Activated CD4-positive, alpha-beta T cell treated with anti-CD3 and anti-CD28 coated beads, Interleukin-2, amount 50 U/mL, for 4 hours (primary cell): ENCODE data around the gene CYTH2.
"Not testable (repeated sequence)": the region's sequence is repeated elsewhere in the genome, so short reads cannot be mapped to it uniquely, and the experiment has no call there.

Experiments used
- DNase-seq, 2 experiments: peaks; one replicate each; pipeline ENCODE4 v3.0.0-alpha.2; 2020

CYTH2 gene

GRCh38 chr19:48478339-48479256, 9.4 kb downstream of the CYTH2 start:
- no peak for DNase-seq

DNA sequence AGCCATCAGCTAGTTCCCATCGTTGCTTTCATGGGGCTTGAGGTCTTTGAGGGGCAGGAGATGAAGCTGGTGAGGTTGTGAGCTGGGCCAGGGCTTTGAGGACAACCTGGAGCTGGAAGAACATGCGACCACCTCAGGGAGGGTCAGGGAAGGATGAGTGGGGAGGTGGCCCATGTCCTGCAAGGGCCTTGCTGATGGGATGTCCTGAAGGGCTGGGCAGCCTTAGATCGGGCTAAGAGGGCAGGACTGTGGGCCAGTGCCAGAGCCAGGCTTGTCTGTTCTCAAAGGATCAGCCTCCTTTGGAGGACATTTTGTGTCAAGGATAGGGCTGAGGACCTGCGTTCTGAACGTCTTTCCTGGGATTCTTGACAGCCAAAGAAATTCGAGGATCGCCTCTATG, 10.5 kb downstream of the CYTH2 start:
- no peak for DNase-seq

GRCh38 chr19:48480183-48480557, 11.0 kb downstream of the CYTH2 start:
- DNase-seq = peak; percentile 29 to 31

GRCh38 chr19:48480558-48481500, 11.7 kb downstream of the CYTH2 start:
- DNase-seq = peak; percentile 34

DNA sequence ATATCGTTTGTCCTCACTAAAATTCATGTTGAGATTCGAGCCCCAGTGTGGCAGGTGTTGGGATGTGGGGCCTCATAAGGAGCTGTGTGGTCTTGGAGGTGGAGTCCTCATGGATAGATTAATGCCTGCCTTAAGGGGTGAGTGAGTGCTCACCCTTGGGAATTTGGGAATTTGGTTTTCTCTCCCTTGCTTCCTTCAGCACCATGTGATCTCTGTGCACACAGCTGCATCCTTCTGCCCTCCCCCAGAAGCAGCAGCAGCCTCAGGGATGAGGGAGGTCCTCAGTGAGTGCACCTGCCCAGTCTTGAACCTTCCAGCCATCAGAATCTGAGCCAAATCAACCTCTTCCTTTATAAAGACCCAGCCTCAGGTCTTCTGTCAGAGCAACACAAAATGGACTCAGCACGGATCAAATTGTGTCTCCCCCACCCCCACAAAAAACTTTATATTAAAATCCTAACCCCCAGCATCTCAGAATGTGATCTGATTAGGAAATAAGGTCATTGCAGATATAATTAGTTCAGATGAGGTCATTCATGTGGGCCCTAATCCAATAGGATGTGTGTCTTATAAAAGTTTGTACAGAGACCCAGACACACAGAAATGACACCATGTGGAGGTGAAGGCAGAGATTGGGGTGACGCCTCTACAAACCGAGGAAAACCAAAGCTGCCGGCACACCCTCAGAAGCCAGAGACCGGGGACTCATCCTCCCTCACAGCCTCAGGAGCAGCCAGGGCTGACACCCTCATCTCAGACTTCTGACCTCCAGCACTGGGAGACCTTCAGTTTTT, 12.9 kb downstream of the CYTH2 start:
- DNase-seq = no peak

GRCh38 chr19:48483301-48483700, 14.1 kb downstream of the CYTH2 start:
- no peak for DNase-seq

- no peak for DNase-seq
Observed at GRCh38 chr19:48484247-48484893, 15.2 kb downstream of the CYTH2 start.

DNA sequence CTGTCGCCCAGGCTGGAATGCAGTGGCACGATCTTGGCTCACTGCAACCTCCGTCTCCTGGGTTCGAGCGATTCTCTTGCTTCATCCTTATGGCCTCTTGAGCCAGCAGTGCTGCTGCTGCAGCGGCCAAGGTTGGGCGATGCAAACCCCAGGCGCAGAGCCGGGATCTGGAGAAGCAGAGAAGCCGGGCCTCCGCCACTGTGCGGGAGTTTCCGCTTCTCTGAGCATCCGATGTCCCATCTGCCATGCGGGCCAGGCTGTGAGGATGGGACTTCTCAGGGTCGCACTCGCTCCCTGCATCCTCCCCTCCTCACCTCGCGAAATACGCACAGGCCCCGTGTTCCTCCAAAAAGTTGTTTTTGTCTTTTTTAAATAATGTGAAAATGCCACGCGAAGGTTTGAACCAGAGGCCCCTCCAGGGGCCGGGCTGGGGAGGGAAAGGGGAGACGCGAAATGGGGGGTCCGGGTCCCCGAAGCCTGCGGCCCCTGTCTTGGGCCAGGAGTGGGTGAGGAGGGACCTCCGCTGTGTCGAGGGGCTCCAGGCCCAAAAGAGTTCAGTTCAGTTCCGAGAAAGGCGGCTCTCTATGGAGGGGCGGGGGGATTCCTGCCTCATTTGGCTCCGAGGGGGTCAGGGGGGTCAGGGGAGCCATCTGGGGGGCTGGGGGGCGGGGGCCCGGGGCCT, 15.9 kb downstream of the CYTH2 start:
- DNase-seq = no peak

GRCh38 chr19:48486706-48487105, 17.5 kb downstream of the CYTH2 start:
- DNase-seq = not testable (repeated sequence)

- DNase-seq = no peak
Observed at GRCh38 chr19:48487544-48487943, 18.4 kb downstream of the CYTH2 start.

- DNase-seq = no peak
Observed at GRCh38 chr19:48487948-48488347, 18.8 kb downstream of the CYTH2 start.

GRCh38 chr19:48488478-48488877, 19.3 kb downstream of the CYTH2 start:
- not testable (repeated sequence) for DNase-seq

DNA sequence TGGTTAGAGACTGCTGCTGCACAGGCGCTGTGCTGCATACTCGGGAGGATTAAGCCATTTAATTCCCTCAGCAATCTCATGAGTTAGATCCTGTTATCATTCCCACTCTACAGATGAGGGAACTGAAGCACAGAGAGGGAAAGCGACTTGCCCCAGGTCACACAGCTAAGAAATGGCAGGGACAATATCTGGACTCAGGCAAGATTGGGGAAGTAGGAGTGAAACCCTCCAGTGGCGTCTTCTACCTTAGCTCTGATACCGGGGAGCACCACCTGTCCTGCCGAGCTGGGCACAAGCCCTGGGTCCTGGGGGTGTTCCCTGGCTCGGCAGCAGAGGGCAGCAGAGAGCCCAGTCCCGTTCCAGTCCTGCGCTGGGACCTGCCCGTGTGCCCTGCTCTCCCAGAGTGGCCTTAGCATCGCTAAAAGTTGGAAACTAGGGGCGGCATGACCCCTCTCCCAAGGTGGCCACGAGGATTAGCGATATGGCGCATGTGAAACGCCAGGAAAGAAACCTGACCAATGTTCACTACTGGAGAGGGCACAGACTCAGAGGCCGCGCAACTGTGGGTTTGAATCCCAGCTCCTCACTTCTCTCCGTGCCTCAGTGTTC, 20.5 kb downstream of the CYTH2 start:
- DNase-seq = peak; percentile 73 to 77

GRCh38 chr19:48490981-48491792, 22.0 kb downstream of the CYTH2 start:
- DNase-seq = peak; percentile 46 to 47

- no peak for DNase-seq
Observed at GRCh38 chr19:48491793-48492123, 22.6 kb downstream of the CYTH2 start.

DNA sequence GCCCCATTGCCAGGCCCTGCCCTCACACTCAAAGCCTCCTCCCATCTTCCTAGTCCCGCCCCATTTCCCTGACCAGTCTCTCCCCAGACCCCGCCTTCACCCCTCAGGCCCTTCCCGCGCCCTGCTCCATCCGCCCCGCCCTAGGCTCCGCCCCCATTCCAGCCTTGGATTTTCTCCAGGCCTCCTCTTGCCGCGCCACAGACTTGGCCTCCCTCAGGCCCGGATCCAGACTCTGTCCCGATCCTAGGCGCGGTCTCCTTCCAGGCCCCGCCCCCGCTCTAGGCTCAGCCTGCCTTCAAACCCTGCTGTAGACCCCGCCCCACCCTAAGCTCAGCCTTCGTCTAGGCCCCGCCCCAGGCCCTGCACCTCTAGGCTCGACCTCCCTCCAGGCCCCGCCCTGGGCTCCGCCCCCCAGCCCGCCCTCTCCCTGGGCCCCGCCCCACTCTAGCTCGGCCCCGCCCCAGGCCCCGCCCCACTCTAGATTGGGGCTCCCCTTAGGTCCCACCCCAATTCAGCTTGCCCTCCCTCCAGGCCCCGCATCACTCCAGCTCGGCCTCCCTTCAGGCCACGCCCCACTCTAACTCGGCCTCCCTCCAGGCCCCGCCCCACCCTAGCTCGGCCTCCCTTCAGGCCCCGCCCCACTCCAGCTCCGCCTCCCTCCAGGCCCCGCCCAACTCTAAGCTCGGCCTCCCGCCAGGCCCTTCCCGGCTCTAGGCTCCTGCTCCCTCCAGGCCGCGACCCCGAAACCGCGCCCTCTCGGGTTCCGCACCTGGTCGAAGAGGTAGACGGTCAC, 24.0 kb downstream of the CYTH2 start:
- peak; percentile 73 to 74 for DNase-seq

- DNase-seq = no peak
Observed at GRCh38 chr19:48493718-48494401, 24.7 kb downstream of the CYTH2 start.

DNA sequence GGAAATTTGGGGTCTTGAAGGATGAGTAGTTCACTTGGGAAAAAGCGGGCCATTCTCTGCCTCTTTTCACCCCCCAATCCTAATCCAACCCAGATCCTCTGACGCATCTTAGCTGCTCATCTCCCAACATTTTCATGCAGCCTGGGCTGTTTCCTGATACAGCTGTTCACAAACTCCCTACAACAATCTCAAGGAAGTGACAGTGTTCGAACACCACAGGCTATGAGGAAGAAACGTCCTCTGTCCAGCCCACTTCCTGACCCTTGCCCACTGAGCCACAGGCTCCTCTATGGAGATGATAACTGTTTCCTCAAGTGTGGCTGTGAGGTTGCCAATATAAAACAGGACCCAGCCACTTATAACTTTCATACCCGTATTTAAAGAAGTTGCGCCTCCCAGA, 26.2 kb downstream of the CYTH2 start:
- no peak for DNase-seq
